PFSK-1 (cell line): ENCODE measurements around the gene SLAMF1.

Experiments
- FOXP2 ChIP-seq: optimal IDR thresholded peaks from 2 replicates; pipeline ENCODE3; 2011; ENCODE audit warnings: borderline replicate concordance, control low read depth, inconsistent platforms; ENCODE audit not compliant: insufficient read depth; ENCODE audit errors: extremely low read length, extremely low read depth
- POLR2AphosphoS5 ChIP-seq: IDR thresholded peaks from 2 replicates; pipeline ENCODE4 v1.6.1; 2012; ENCODE audit warnings: low read depth, mild to moderate bottlenecking, control low read depth, low read length, moderate library complexity
- SIN3A ChIP-seq: IDR thresholded peaks from 2 replicates; pipeline ENCODE4 v1.6.1; 2012; ENCODE audit warnings: mild to moderate bottlenecking, low read length, moderate library complexity, borderline replicate concordance; ENCODE audit not compliant: insufficient read depth
- TAF1 ChIP-seq: IDR thresholded peaks from 2 replicates; pipeline ENCODE4 v1.6.1; 2012; ENCODE audit warnings: low read length, control low read depth, borderline replicate concordance; ENCODE audit not compliant: insufficient read depth

- no peak for TF ChIP-seq POLR2AphosphoS5
- TF ChIP-seq SIN3A: no peak
- no peak for TF ChIP-seq TAF1
- no peak for TF ChIP-seq FOXP2
Observed at GRCh38 chr1:160597705-160598104, 49.1 kb downstream of the SLAMF1 start.
